Testis (tissue), 3 donors: ENCODE data around the gene DEFB123. TPM values are rescaled to one million over a fixed set of nuclear protein-coding genes. Genes with fewer than 3 reads are reported as not detected.

Source experiments
- DNase-seq: peaks from one replicate; pipeline ENCODE4 v3.0.0-alpha.2; 2019
- H3K27ac ChIP-seq, 2 donors: fragments of 200-600 bp; sonication (generic); one replicate each; pipeline ENCODE4 v1.5.1; 2019
- H3K27me3 ChIP-seq: fragments of 200-600 bp; sonication (generic); one replicate; pipeline ENCODE4 v1.5.1; 2019
- H3K36me3 ChIP-seq: fragments of 200-600 bp; sonication (generic); one replicate; pipeline ENCODE4 v1.5.1; 2017; ENCODE audit warnings: low read depth; ENCODE audit errors: missing control alignments
- H3K4me1 ChIP-seq: fragments of 200-600 bp; sonication (generic); one replicate; pipeline ENCODE4 v1.5.1; 2019
- H3K4me3 ChIP-seq, 2 donors: fragments of 200-600 bp; sonication (generic); one replicate each; pipeline ENCODE4 v1.5.1; 2017 to 2019
- H3K9me3 ChIP-seq: fragments of 200-600 bp; sonication (generic); one replicate; pipeline ENCODE4 v1.5.1; 2017
- CTCF ChIP-seq, 3 experiments: fragments of 450-650 bp in 2 of 3; fragments of 200-600 bp in 1 of 3; sonication (generic) in 1 of 3; IDR thresholded peaks; one replicate each; pipeline ENCODE4 v1.5.1; 2016 to 2019; ENCODE audit warnings: antibody characterized with exemption in 3 of 3, mild to moderate bottlenecking in 2 of 3, moderate library complexity in 1 of 3
- POLR2A ChIP-seq: fragments of 450-650 bp; IDR thresholded peaks from one replicate; pipeline ENCODE4 v1.6.1; 2017; ENCODE audit warnings: antibody characterized with exemption, mild to moderate bottlenecking, moderate library complexity
- WGBS, 2 donors: methylation state at CpG; one replicate each; pipeline ENCODE4 v1.1.5; 2018; 5-methylcytosine and 5-hydroxymethylcytosine counted together
- intact Hi-C: fragments of 100-400 bp; cut with DNase I; formaldehyde crosslinking; loops from one replicate; pipeline ENCODE4 v1.15.1; 2023; ENCODE audit warnings: low total_unique reads
- polyA plus RNA-seq: library from polyadenylated mRNA; stranded (reverse); fragments of 350-450 nt; fragmentation: Illumina TruSeq; extraction: RNeasy Lipid Tissue Mini Kit (QIAGEN cat#74804); gene quantifications from one replicate; pipeline ENCODE4 v1.2.3, GENCODE V29; 2014; ENCODE audit warnings: low read depth, low replicate concordance; ENCODE audit not compliant: insufficient read depth
- total RNA-seq, 2 donors: library from RNA; depleted of rRNA; stranded (reverse); fragments of >200 nt; gene quantifications; one replicate each; pipeline ENCODE4 v1.2.3, GENCODE V29; 2016

Gene DEFB123
- total and polyA plus RNA-seq, 3 donors from 2014 or later, result 222 to 709 (median 654) TPM

DNA sequence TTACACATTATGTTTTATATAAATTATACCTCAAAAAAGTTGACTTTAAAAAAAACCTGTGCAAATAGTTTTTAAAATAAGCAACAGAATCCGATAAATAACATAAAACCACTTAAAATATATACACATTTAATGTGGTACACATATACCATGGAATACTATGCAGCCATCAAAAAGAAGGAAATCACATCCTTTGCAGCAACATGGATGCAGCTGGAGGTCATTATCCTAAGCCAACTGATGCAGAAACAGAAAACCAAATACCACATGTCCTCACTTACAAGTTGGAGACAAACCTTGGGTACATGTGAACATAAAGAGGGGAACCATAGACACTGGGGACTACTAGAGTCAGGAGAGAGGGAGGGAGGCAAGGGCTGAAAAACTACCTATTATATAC lies 30.4 kb upstream of the DEFB123 start:
- intact Hi-C loops, result no loop called here

GRCh38 chr20:31414381-31414780 lies 26.1 kb upstream of the DEFB123 start:
- Histone ChIP-seq H3K9me3 (no peaks in the 10 kb centered on the region), H3K27me3 (no peaks in the 10 kb centered on the region), H3K27ac (peak overlapping the region; percentile 21 to 56), H3K4me1 (peaks cover 15% of the 10 kb centered on the region), H3K4me3 (no peak overlapping the region), H3K36me3 (no peaks in the 10 kb centered on the region)
- no peak for TF ChIP-seq POLR2A
- no peak for TF ChIP-seq CTCF (IDR thresholded peaks at IDR 0.05)
- DNase-seq, result no peak
- WGBS, 2 donors, result 82 to 83% methylated on average over 6 of the region's 6 CpGs
- intact Hi-C loops, result no loop called here

More for the DNA sequence above, 30.4 kb upstream of the DEFB123 start:
- Histone ChIP-seq H3K27ac (no peak overlapping the region), H3K27me3 (no peaks in the 10 kb centered on the region), H3K9me3 (no peaks in the 10 kb centered on the region), H3K36me3 (no peaks in the 10 kb centered on the region), H3K4me1 (peaks cover 15% of the 10 kb centered on the region), H3K4me3 (no peak overlapping the region)
- no peak for TF ChIP-seq POLR2A
- TF ChIP-seq CTCF (IDR thresholded peaks at IDR 0.05), result no peak
- DNase-seq, result no peak
- WGBS, 2 donors, result 64 to 72% methylated on average over 1 of the region's 1 CpG

- Histone ChIP-seq H3K27ac (no peak overlapping the region), H3K9me3 (no peaks in the 10 kb centered on the region), H3K27me3 (no peaks in the 10 kb centered on the region), H3K4me1 (peaks cover 15% of the 10 kb centered on the region), H3K36me3 (no peaks in the 10 kb centered on the region), H3K4me3 (no peak overlapping the region)
- TF ChIP-seq CTCF (IDR thresholded peaks at IDR 0.05) (no peak), POLR2A (no peak)
- WGBS, 2 donors, result 88 to 93% methylated on average over 2 of the region's 2 CpGs
- intact Hi-C loops, result no loop called here
- DNase-seq, result no peak
Observed at GRCh38 chr20:31415653-31416052, 24.8 kb upstream of the DEFB123 start.

DNA sequence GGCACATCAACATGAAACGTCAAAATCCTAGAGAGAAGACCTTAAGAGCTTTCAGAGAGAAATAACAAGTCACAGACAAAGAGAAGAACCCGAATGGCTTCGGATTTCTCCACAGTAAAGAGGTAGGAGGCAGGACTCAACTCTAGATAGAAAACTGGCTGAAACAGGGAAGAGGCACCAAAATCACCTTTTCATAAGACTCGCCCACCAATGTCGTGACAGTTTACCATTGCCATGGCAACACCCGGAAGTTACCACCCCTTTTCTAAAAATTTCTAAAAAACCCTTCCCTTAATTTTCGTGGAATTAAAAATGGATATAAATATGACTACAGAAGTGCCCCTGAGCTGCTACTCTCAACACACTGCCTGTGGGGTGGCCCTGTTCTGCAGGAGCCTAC lies 22.1 kb upstream of the DEFB123 start:
- H3K4me3 ChIP-seq, result no peak overlapping the region
- WGBS, 2 donors, result 42 to 63% methylated on average over 7 of the region's 7 CpGs

More for the DNA sequence above, 22.1 kb upstream of the DEFB123 start:
- Histone ChIP-seq H3K9me3 (no peaks in the 10 kb centered on the region), H3K36me3 (no peaks in the 10 kb centered on the region), H3K27ac (no peak overlapping the region), H3K4me1 (peaks cover 5% of the 10 kb centered on the region), H3K27me3 (no peaks in the 10 kb centered on the region)
- intact Hi-C loops, result no loop called here
- DNase-seq, result no peak
- TF ChIP-seq POLR2A, result no peak
- no peak for TF ChIP-seq CTCF (IDR thresholded peaks at IDR 0.05)
